Right lobe of liver (tissue), 6 donors: ENCODE results near the gene SUGCT. TPM values are rescaled to one million over a fixed set of nuclear protein-coding genes. Genes with fewer than 3 reads are reported as not detected.
A peak's percentile ranks its signal among the peaks of the same experiment; 100 is the strongest.

Experiments used
- ATAC-seq, 4 donors: fragments of 200-7000 bp; cut with Tn5 transposase; one replicate each; pipeline ENCODE4 v1.9.1; 2020; ENCODE audit warnings: mild to moderate bottlenecking in 4 of 4, moderate library complexity in 4 of 4
- DNase-seq, 3 donors: peaks; one replicate each; pipeline ENCODE4 v3.0.0-alpha.2; 2020
- H3K27ac ChIP-seq, 3 donors: fragments of 200-600 bp; one replicate each; pipeline ENCODE4 v1.8.0; 2022
- H3K27me3 ChIP-seq, 2 donors: fragments of 200-600 bp; one replicate each; pipeline ENCODE4 v1.8.0; 2022
- H3K36me3 ChIP-seq, 4 donors: fragments of 200-600 bp; sonication (generic) in 1 of 4; one replicate each; pipeline versions ENCODE4 v1.5.1 to v1.8.0; 2017 to 2022; ENCODE audit warnings: control low read depth in 1 of 4
- H3K4me1 ChIP-seq, 4 donors: fragments of 200-600 bp; sonication (generic) in 1 of 4; one replicate each; pipeline versions ENCODE4 v1.5.1 to v1.8.0; 2017 to 2022; ENCODE audit warnings: control low read depth in 1 of 4
- H3K4me3 ChIP-seq, 3 donors: fragments of 200-600 bp; one replicate each; pipeline ENCODE4 v1.8.0; 2022
- H3K9me3 ChIP-seq, 4 donors: fragments of 200-600 bp; sonication (generic) in 1 of 4; one replicate each; pipeline versions ENCODE4 v1.5.1 to v1.8.0; 2017 to 2022; ENCODE audit warnings: control low read depth in 1 of 4
- POLR2A ChIP-seq: fragments of 450-650 bp; IDR thresholded peaks from one replicate; pipeline ENCODE4 v1.6.1; 2017; ENCODE audit warnings: antibody characterized with exemption, mild to moderate bottlenecking
- WGBS: methylation state at CpG from one replicate; pipeline ENCODE4 v1.1.6; 2018; ENCODE audit warnings: low coverage, low lambda C conversion rate; ENCODE audit not compliant: insufficient coverage; ENCODE audit errors: missing lambda C conversion rate; 5-methylcytosine and 5-hydroxymethylcytosine counted together
- intact Hi-C, 2 donors: fragments of 100-400 bp; cut with DNase I; formaldehyde crosslinking; loops; one replicate each; pipeline versions ENCODE4 v1.11.2 to v1.14.1; 2022
- total RNA-seq, 6 experiments: library from RNA; depleted of rRNA in 2 of 6; stranded (reverse); fragments of >200 nt in 2 of 6; fragmentation: NEBNext Ultra II Directional in 3 of 6; extraction: Animal tissue kit (Norgen Biotek cat#: 25700) in 3 of 6; gene quantifications; one replicate each; pipeline versions ENCODE4 v1.1.0 to v1.2.4, GENCODE V29; 2016 to 2023
- TF ChIP-seq, protein P1 (sequence below), 4 donors: fragments of 200-600 bp in 3 of 4; fragments of 450-650 bp in 1 of 4; IDR thresholded peaks; one replicate each; pipeline versions ENCODE4 v1.5.1 to v1.8.0; 2016 to 2022; ENCODE audit warnings: antibody characterized with exemption in 4 of 4, mild to moderate bottlenecking in 2 of 4
- donor health status: DM: no; HTN: yes; CAD: no.
- donor health status: DM: no; HTN: no; CAD: no.
- donor health status: DM: no; HTN: no; CAD: no.
- donor health status: DM: no; HTN: yes; CAD: no.
- donor health status: DM: no; HTN: yes; CAD: no.

SUGCT gene
- total RNA-seq, 6 experiments from 2014 or later: 10.1 to 21.0 (median 14.2) TPM

DNA sequence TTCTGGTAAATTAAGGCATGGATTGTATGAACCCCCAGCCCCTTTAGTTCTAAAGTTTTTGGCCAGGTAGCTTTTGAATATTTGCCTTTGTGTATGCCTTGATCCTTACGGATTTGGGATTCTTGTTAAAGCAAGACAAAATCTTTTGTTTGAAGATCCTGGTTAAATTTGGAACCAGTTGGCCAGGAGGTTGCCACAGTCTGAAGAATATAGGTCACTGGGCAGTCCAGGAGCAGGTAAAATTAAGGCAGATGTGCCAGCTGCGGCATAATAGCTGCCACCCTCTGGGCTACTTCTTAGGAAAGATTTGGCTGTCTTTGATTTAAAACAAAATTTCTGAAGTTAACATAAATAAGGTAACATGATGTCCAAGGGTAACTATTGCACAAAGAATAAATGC, 192.3 kb downstream of the SUGCT start:
- H3K36me3 ChIP-seq: no peaks in the 10 kb centered on the region
- intact Hi-C loops: no loop called here
- TF ChIP-seq, protein P1, sequence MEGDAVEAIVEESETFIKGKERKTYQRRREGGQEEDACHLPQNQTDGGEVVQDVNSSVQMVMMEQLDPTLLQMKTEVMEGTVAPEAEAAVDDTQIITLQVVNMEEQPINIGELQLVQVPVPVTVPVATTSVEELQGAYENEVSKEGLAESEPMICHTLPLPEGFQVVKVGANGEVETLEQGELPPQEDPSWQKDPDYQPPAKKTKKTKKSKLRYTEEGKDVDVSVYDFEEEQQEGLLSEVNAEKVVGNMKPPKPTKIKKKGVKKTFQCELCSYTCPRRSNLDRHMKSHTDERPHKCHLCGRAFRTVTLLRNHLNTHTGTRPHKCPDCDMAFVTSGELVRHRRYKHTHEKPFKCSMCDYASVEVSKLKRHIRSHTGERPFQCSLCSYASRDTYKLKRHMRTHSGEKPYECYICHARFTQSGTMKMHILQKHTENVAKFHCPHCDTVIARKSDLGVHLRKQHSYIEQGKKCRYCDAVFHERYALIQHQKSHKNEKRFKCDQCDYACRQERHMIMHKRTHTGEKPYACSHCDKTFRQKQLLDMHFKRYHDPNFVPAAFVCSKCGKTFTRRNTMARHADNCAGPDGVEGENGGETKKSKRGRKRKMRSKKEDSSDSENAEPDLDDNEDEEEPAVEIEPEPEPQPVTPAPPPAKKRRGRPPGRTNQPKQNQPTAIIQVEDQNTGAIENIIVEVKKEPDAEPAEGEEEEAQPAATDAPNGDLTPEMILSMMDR (IDR thresholded peaks at IDR 0.05): no peak
- no peak for TF ChIP-seq POLR2A
- H3K4me3 ChIP-seq: no peak overlapping the region
- H3K9me3 ChIP-seq: no peaks in the 10 kb centered on the region
- 46% methylated on average over 2 of the region's 2 CpGs for WGBS
- DNase-seq (no peak), ATAC-seq (peak in 1 of 4 donors; percentile 41)
- no peak overlapping the region for H3K27ac ChIP-seq
- H3K27me3 ChIP-seq: no peaks in the 10 kb centered on the region
- no peaks in the 10 kb centered on the region for H3K4me1 ChIP-seq

DNA sequence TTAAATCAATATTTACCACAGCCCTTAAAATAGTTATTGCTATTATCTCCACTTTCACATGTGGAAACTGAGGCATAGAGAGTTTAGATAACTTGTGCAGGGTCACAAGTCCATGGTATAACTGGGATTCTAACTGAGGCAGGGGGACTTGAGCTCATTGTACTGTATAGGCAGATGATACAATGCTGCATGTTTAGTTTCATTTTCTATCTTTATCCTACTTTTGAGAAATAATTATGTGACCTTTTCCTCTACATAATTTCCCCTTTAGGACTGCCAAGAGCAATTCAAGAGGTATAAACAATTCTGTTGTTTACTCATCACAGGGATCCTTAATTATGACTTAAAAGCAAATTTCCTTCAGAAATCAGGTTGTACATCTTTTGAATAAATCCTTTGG, 193.1 kb downstream of the SUGCT start:
- intact Hi-C loops: no loop called here
- no peaks in the 10 kb centered on the region for H3K9me3 ChIP-seq
- DNase-seq (no peak), ATAC-seq (no peak)
- no peak overlapping the region for H3K4me3 ChIP-seq
- TF ChIP-seq POLR2A: no peak
- TF ChIP-seq, protein P1 (IDR thresholded peaks at IDR 0.05): no peak
- H3K4me1 ChIP-seq: no peaks in the 10 kb centered on the region
- H3K27ac ChIP-seq: no peak overlapping the region
- H3K36me3 ChIP-seq: no peaks in the 10 kb centered on the region
- H3K27me3 ChIP-seq: no peaks in the 10 kb centered on the region

DNA sequence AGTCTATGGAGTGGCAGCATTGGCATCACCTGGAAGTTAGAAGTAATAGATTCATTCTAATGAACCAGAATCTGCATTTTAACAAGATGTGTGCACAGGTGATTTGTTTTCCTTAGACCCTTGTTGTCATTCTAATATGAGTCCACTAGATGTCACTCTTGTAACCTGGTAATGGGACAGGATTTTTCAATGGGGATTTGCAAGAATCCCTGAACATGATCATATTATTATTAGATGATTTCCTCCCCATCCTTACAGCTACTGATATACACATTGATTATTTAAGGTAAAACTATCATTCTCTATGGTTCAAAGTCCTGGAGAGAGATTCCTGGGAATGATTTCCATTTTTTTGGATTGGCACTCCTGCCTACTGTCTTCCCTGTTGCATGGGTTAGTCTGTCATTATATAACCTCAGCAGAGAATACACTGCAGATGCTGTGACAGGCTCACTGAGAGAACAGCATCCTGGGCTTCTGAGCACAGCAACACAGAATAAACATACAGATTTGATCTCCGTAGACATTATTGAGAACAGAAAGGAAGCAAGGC, 194.9 kb downstream of the SUGCT start:
- no peak for DNase-seq

DNA sequence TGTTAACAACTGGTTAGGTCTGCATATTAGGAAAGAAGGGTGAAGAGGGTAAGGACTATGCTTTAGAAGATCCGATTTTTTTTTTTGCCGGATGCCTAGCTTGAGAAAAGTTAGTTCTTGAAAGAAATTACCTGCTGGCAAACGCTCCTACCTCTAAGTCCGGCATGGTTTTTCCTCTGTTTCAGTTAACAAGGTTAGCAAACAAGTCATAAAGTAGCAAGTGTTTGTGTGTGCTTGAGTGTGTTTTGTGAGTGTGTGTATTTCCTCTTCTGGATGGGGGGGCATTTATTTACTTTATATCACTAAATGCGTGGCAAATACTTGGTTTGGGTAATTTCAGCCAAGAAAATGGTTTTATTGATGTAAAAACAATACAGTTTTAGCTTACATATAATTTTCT, 195.6 kb downstream of the SUGCT start:
- Histone ChIP-seq H3K27me3 (no peaks in the 10 kb centered on the region), H3K36me3 (no peaks in the 10 kb centered on the region), H3K27ac (no peak overlapping the region), H3K4me1 (no peaks in the 10 kb centered on the region), H3K9me3 (no peaks in the 10 kb centered on the region), H3K4me3 (no peak overlapping the region)
- intact Hi-C loops: no loop called here
- ATAC-seq: no peak
- DNase-seq: no peak
- TF ChIP-seq, protein P1 (IDR thresholded peaks at IDR 0.05): no peak
- TF ChIP-seq POLR2A: no peak
- 86% methylated on average over 5 of the region's 5 CpGs for WGBS

More for the DNA sequence above, 194.9 kb downstream of the SUGCT start:
- H3K27me3 ChIP-seq: no peaks in the 10 kb centered on the region
- H3K9me3 ChIP-seq: no peaks in the 10 kb centered on the region
- no peak overlapping the region for H3K4me3 ChIP-seq
- intact Hi-C loops: no loop called here
- 67% methylated on average over 1 of the region's 1 CpG for WGBS
- no peaks in the 10 kb centered on the region for H3K4me1 ChIP-seq
- peak; percentile 77 to 93 (median 86) for ATAC-seq
- TF ChIP-seq, protein P1 (IDR thresholded peaks at IDR 0.05): peak; percentile 78 to 80 (median 80)
- no peak for TF ChIP-seq POLR2A
- H3K27ac ChIP-seq: no peak overlapping the region
- H3K36me3 ChIP-seq: no peaks in the 10 kb centered on the region

DNA sequence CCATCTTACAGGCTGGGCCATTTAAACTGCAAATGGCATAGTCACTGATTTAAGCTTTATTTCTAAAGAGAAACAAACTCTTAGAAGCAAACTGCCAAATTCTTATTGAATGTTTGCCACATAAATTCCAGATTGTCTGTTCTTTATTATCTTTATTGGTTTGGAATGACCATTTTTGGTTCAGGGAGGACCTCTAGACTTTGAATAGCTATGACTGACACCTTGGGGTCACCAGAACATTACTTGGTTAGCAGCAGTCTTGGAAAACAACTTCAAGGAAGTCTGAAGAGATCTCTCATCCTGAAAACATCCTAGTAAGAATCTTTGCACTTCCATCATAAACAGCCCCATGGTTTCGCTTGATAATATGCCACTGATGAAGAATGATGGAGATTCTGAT, 197.1 kb downstream of the SUGCT start:
- Histone ChIP-seq H3K27me3 (no peaks in the 10 kb centered on the region), H3K9me3 (no peaks in the 10 kb centered on the region), H3K4me3 (no peak overlapping the region), H3K36me3 (no peaks in the 10 kb centered on the region), H3K4me1 (no peaks in the 10 kb centered on the region), H3K27ac (no peak overlapping the region)
- TF ChIP-seq, protein P1 (IDR thresholded peaks at IDR 0.05): no peak
- TF ChIP-seq POLR2A: no peak
- ATAC-seq (no peak), DNase-seq (no peak)
- 0% methylated on average over 1 of the region's 1 CpG for WGBS
- intact Hi-C loops: no loop called here
